GM10248 (cell line): ENCODE measurements around the gene RPL28.

Experiments
- CTCF ChIA-PET: fragments of 300-600 bp; sonication (Branson Sonifier 250); formaldehyde crosslinking; extraction: SDS; loops from one replicate; lab custom pipeline; 2021; ENCODE audit warnings: antibody characterized with exemption; lab: Yijun Ruan, JAX
- POLR2A ChIA-PET: fragments of 350-650 bp; sonication (Branson Sonifier 250); formaldehyde crosslinking; extraction: SDS; loops from one replicate; lab custom pipeline; 2020; ENCODE audit warnings: antibody characterized with exemption; lab: Yijun Ruan, JAX
- DNase-seq: peaks from one replicate; pipeline ENCODE4 v3.0.0; 2012; ENCODE audit errors: extremely low spot score
- CTCF ChIP-seq: IDR thresholded peaks from 2 replicates; pipeline ENCODE4 v1.5.1; 2012; ENCODE audit warnings: mild to moderate bottlenecking, low read depth; ENCODE audit errors: extremely low read depth, missing control alignments, control extremely low read depth

The RPL28 gene

GRCh38 chr19:55372316-55373081 lies 13.2 kb upstream of the RPL28 start:
- TF ChIP-seq CTCF, result no peak
- POLR2A ChIA-PET, result interaction anchor here (0.9 kb wide), 1 partner anchor 35 kb away, joined by 3 read pairs; the partner anchor contains the start of gene UBE2S
- CTCF ChIA-PET, result interaction anchor here (0.7 to 1.2 kb wide), 2 partner anchors 46 to 212 kb away, joined by 3 read pairs; no protein-coding TSS in a partner anchor
- no peak for DNase-seq

GRCh38 chr19:55373306-55373992 lies 12.3 kb upstream of the RPL28 start:
- POLR2A ChIA-PET, result no interaction called here
- DNase-seq, result no peak
- CTCF ChIA-PET, result interaction anchor here (1.2 kb wide), 1 partner anchor 45 kb away, joined by 3 read pairs; no protein-coding TSS in a partner anchor
- TF ChIP-seq CTCF, result no peak

GRCh38 chr19:55373993-55374757 lies 11.6 kb upstream of the RPL28 start:
- ChIA-PET CTCF (interaction anchor here (1.7 kb wide), 1 partner anchor 73 kb away, joined by 7 read pairs; no protein-coding TSS in a partner anchor), POLR2A (no interaction called here)
- DNase-seq, result no peak
- no peak for TF ChIP-seq CTCF

GRCh38 chr19:55376241-55376933 lies 9.3 kb upstream of the RPL28 start, which contains the start of gene TMEM190:
TMEM190 (plus strand) TSS chr19:55376826; CDS start chr19:55376854, 28 bp downstream.
- POLR2A ChIA-PET, result no interaction called here
- no peak for DNase-seq
- TF ChIP-seq CTCF, result no peak
- CTCF ChIA-PET, result interaction anchor here (1.7 kb wide), 1 partner anchor 75 kb away, joined by 7 read pairs; no protein-coding TSS in a partner anchor

- no peak for DNase-seq
- POLR2A ChIA-PET, result no interaction called here
These were observed 8.2 kb upstream of the RPL28 start for GRCh38 chr19:55377356-55378131.

More at GRCh38 chr19:55377356-55378131, 8.2 kb upstream of the RPL28 start:
- TF ChIP-seq CTCF, result no peak
- CTCF ChIA-PET, result no interaction called here
